Glutamatergic neuron (in vitro differentiated cells): Measurements from ENCODE around the gene MCTP2. TPM values are rescaled to one million over a fixed set of nuclear protein-coding genes. Genes with fewer than 3 reads are reported as not detected.

Experiments used
- DNase-seq: peaks from one replicate; pipeline ENCODE4 v3.0.0; 2022
- H3K27ac Mint-ChIP-seq: one replicate; pipeline ENCODE4 v1.8.0; 2020; ENCODE audit warnings: mild to moderate bottlenecking, mixed read lengths, inconsistent platforms; ENCODE audit not compliant: unreplicated experiment
- H3K27me3 Mint-ChIP-seq: one replicate; pipeline ENCODE4 v1.8.0; 2020; ENCODE audit warnings: mild to moderate bottlenecking, moderate library complexity, mixed read lengths, inconsistent platforms; ENCODE audit not compliant: unreplicated experiment
- H3K36me3 Mint-ChIP-seq: one replicate; pipeline ENCODE4 v1.8.0; 2020; ENCODE audit warnings: mild to moderate bottlenecking, mixed read lengths, inconsistent platforms; ENCODE audit not compliant: unreplicated experiment
- H3K4me1 Mint-ChIP-seq: one replicate; pipeline ENCODE4 v1.8.0; 2020; ENCODE audit warnings: mild to moderate bottlenecking, low read depth, mixed read lengths, inconsistent platforms; ENCODE audit not compliant: unreplicated experiment
- H3K4me3 Mint-ChIP-seq: one replicate; pipeline ENCODE4 v1.8.0; 2020; ENCODE audit warnings: mild to moderate bottlenecking, mixed read lengths, inconsistent platforms; ENCODE audit not compliant: unreplicated experiment
- H3K9me3 Mint-ChIP-seq: one replicate; pipeline ENCODE4 v1.8.0; 2020; ENCODE audit warnings: mild to moderate bottlenecking, moderate library complexity, mixed read lengths, inconsistent platforms; ENCODE audit not compliant: unreplicated experiment
- CTCF ChIP-seq: fragments of 200-600 bp; sonication (generic); IDR thresholded peaks from one replicate; pipeline ENCODE4 v1.5.0; 2021; ENCODE audit not compliant: partially characterized antibody, unreplicated experiment
- total RNA-seq: library from RNA; stranded (reverse); fragmentation: NEBNext Ultra II Directional; extraction: Animal tissue kit (Norgen Biotek cat#: 25700); gene quantifications from one replicate; pipeline ENCODE4 v1.2.1, GENCODE V29; 2021; ENCODE audit not compliant: unreplicated experiment

MCTP2 gene
- total RNA-seq, 1 donor from 2014 or later = 0.44 TPM

- Mint-ChIP-seq H3K27ac (no peak overlapping the region), H3K4me3 (no peak overlapping the region), H3K36me3 (no peaks in the 10 kb centered on the region), H3K4me1 (peaks cover 22% of the 10 kb centered on the region), H3K27me3 (peaks cover 5% of the 10 kb centered on the region), H3K9me3 (peaks cover 7% of the 10 kb centered on the region)
- TF ChIP-seq CTCF = no peak
- DNase-seq = no peak
Measured at GRCh38 chr15:94446441-94446840, 215.1 kb downstream of the MCTP2 start.

GRCh38 chr15:94451466-94451865 is 220.1 kb downstream of the MCTP2 start:
- no peak overlapping the region for H3K27ac Mint-ChIP-seq

GRCh38 chr15:94453227-94453988 is 222.0 kb downstream of the MCTP2 start:
- H3K36me3 Mint-ChIP-seq = no peaks in the 10 kb centered on the region
- DNase-seq = no peak
- H3K4me1 Mint-ChIP-seq = peaks cover 1% of the 10 kb centered on the region
- no peak overlapping the region for H3K4me3 Mint-ChIP-seq
- H3K27me3 Mint-ChIP-seq = no peaks in the 10 kb centered on the region
- no peaks in the 10 kb centered on the region for H3K9me3 Mint-ChIP-seq
- H3K27ac Mint-ChIP-seq = no peak overlapping the region
- no peak for TF ChIP-seq CTCF

More at GRCh38 chr15:94451466-94451865, 220.1 kb downstream of the MCTP2 start:
- no peak for TF ChIP-seq CTCF
- no peak overlapping the region for H3K4me3 Mint-ChIP-seq
- H3K27me3 Mint-ChIP-seq = no peaks in the 10 kb centered on the region
- peaks cover 1% of the 10 kb centered on the region for H3K4me1 Mint-ChIP-seq
- no peak for DNase-seq
- no peaks in the 10 kb centered on the region for H3K36me3 Mint-ChIP-seq
- H3K9me3 Mint-ChIP-seq = no peaks in the 10 kb centered on the region

GRCh38 chr15:94455297-94455696 is 223.9 kb downstream of the MCTP2 start:
- H3K4me3 Mint-ChIP-seq = no peak overlapping the region
- DNase-seq = no peak

More at GRCh38 chr15:94455297-94455696, 223.9 kb downstream of the MCTP2 start:
- Mint-ChIP-seq H3K36me3 (no peaks in the 10 kb centered on the region), H3K27me3 (no peaks in the 10 kb centered on the region), H3K9me3 (no peaks in the 10 kb centered on the region), H3K4me1 (peaks cover 1% of the 10 kb centered on the region), H3K27ac (no peak overlapping the region)
- no peak for TF ChIP-seq CTCF
